Suppressor macrophage treated with lipopolysaccharide for 4 hours (primary cell): Measurements from ENCODE around the gene TNFRSF6B.

Source experiments
- DNase-seq: peaks from one replicate; pipeline ENCODE4 v3.0.0-alpha.2; 2020

TNFRSF6B gene

GRCh38 chr20:63686492-63687321 is 9.7 kb upstream of the TNFRSF6B start:
- peak; percentile 99 for DNase-seq

GRCh38 chr20:63687419-63688178 is 8.9 kb upstream of the TNFRSF6B start:
- no peak for DNase-seq

GRCh38 chr20:63688228-63689045 is 8.0 kb upstream of the TNFRSF6B start:
- DNase-seq, result no peak

GRCh38 chr20:63689046-63690002 is 7.1 kb upstream of the TNFRSF6B start:
- no peak for DNase-seq

- no peak for DNase-seq
Observed at GRCh38 chr20:63690003-63690897, 6.2 kb upstream of the TNFRSF6B start.

GRCh38 chr20:63690898-63691710 is 5.3 kb upstream of the TNFRSF6B start:
- DNase-seq, result no peak

GRCh38 chr20:63691711-63692435 is 4.6 kb upstream of the TNFRSF6B start:
- no peak for DNase-seq

- DNase-seq, result no peak
Observed at GRCh38 chr20:63692436-63693082, 3.9 kb upstream of the TNFRSF6B start.

- no peak for DNase-seq
Observed at GRCh38 chr20:63693083-63693732, 3.2 kb upstream of the TNFRSF6B start.

GRCh38 chr20:63693733-63694583 is 2.5 kb upstream of the TNFRSF6B start:
- DNase-seq, result no peak

- no peak for DNase-seq
Observed at GRCh38 chr20:63694584-63695423, 1.6 kb upstream of the TNFRSF6B start.

- no peak for DNase-seq
Observed at GRCh38 chr20:63695424-63696305, 787 bp upstream of the TNFRSF6B start.

- no peak for DNase-seq
Observed at GRCh38 chr20:63696306-63696627, 185 bp upstream of the TNFRSF6B start.

GRCh38 chr20:63697357-63697867 is 960 bp downstream of the TNFRSF6B start:
- DNase-seq, result no peak

GRCh38 chr20:63697868-63698545 is 1.6 kb downstream of the TNFRSF6B start:
- DNase-seq, result no peak
